SKM-1 treated with dmso at 0.1 percent for 144 hours (cell line): ENCODE data around the gene SPPL2A.
A peak's percentile ranks its signal among the peaks of the same experiment; 100 is the strongest.
"Not testable (repeated sequence)": the region's sequence is repeated elsewhere in the genome, so short reads cannot be mapped to it uniquely, and the experiment has no call there.

Experiments used
- DNase-seq: peaks from one replicate; lab custom pipeline; 2025; ENCODE audit not compliant: unreplicated experiment; lab: John Stamatoyannopoulos, UW

Gene SPPL2A

GRCh38 chr15:50765195-50765967 is at the start of gene SPPL2A:
TSS of gene SPPL2A (minus strand) at chr15:50765706. CDS start at chr15:50765533, 173 bp downstream.
- DNase-seq, result peak; percentile 75

DNA sequence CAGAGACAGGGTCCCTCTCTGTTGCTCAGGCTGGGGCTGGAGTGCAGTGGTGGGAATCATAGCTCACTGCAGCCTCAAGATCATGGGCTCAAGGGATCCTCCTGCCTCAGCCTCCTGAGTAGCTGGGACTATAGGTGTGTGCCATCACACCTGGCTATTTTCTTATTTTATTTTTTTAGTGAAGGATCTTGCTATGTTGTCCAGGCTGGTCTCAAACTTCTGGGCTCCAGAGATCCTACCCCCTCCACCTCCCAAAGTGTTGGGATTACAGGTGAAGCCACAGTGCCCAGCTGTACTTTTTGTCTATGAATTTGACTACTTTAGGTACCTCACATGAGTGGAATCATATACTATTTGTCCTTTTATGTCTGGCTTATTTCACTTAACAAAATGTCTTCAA is 49.1 kb upstream of the SPPL2A start:
- no peak for DNase-seq

- no peak for DNase-seq
These were observed 48.4 kb upstream of the SPPL2A start for GRCh38 chr15:50813865-50814264.

GRCh38 chr15:50813089-50813488 is 47.6 kb upstream of the SPPL2A start:
- DNase-seq, result no peak

DNA sequence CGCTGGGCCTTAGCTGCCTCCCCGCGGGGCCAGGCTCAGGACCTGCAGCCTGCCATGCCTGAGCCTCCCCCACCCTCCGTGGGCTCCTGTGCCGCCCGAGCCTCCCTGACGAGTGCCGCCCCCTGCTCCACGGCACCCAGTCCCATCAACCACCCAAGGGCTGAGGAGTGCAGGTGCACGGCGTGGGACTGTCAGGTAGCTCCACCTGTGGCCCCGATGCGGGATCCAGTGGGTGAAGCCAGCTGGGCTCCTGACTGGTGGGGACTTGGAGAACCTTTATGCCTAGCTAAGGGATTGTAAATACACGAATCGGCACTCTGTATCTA is 46.6 kb upstream of the SPPL2A start:
- not testable (repeated sequence) for DNase-seq

- DNase-seq, result not testable (repeated sequence)
These were observed 46.1 kb upstream of the SPPL2A start for GRCh38 chr15:50811461-50812180.

GRCh38 chr15:50810128-50810527 is 44.6 kb upstream of the SPPL2A start:
- DNase-seq, result no peak

- no peak for DNase-seq
These were observed 43.2 kb upstream of the SPPL2A start for GRCh38 chr15:50808728-50809127.

- DNase-seq, result no peak
These were observed 38.1 kb upstream of the SPPL2A start for GRCh38 chr15:50803479-50804180.

- DNase-seq, result no peak
These were observed 35.2 kb upstream of the SPPL2A start for GRCh38 chr15:50800715-50801114.

- DNase-seq, result no peak
These were observed 33.2 kb upstream of the SPPL2A start for GRCh38 chr15:50798684-50799083.

- DNase-seq, result no peak
These were observed 32.4 kb upstream of the SPPL2A start for GRCh38 chr15:50797926-50798325.

GRCh38 chr15:50791486-50791885 is 26.0 kb upstream of the SPPL2A start:
- no peak for DNase-seq

GRCh38 chr15:50790778-50791453 is 25.4 kb upstream of the SPPL2A start:
- no peak for DNase-seq

GRCh38 chr15:50786871-50787270 is 21.4 kb upstream of the SPPL2A start:
- DNase-seq, result no peak

DNA sequence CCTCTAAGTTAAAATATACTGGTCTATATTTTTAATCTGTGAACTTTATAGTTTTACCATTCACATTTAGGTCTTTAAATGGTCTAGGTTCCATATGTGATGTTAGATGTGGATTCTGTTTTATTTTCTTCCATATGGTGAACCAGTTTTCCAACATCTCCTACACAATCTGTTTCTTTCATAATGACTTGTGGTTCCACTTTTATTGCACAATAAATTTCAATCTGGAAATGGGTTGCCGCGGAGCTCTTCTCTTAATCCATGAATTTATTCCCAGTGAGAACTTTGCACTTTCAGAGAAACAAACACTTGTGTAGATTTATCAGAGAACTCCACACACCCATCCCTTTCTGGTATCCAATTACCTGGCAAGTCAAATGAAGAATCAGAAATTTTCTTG is 20.9 kb upstream of the SPPL2A start:
- no peak for DNase-seq

GRCh38 chr15:50783895-50784294 is 18.4 kb upstream of the SPPL2A start:
- no peak for DNase-seq

DNA sequence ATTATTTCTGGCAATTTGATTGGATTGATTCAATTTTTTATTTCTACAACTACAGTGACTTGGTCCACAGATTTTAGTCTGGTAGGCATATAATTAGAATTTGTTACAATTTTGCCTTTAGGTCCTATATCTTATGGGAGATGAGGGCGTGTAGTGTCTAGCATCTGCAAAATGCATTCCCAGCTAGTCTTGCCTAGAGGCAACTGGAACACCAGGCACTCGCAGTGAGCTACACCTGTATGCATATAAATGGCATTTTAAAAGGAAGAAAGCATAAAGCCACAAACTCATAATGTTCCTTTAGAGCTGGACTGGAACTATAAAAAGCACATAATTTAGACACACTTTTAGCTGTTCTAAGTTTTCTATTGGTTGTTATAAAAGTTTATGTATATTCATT is 17.9 kb upstream of the SPPL2A start:
- DNase-seq, result no peak

DNA sequence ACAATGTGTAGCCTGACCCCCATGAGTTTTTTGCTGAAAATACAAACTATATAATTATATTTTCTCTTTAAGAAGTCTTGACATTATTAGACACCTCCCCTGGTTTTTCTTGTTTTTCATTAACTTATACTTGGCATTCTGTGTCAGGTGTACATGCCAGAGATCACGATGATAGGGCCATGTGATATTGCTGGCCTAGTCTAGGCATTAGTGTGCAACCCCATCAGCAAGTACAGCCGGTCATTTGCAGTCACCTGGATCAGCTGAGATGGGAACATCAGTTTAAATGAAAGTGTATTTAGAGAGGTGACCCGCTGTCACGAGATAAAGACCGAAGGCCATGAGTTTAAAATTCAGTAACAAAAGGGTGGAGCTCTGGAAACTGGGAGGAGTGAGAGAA is 12.6 kb upstream of the SPPL2A start:
- no peak for DNase-seq

DNA sequence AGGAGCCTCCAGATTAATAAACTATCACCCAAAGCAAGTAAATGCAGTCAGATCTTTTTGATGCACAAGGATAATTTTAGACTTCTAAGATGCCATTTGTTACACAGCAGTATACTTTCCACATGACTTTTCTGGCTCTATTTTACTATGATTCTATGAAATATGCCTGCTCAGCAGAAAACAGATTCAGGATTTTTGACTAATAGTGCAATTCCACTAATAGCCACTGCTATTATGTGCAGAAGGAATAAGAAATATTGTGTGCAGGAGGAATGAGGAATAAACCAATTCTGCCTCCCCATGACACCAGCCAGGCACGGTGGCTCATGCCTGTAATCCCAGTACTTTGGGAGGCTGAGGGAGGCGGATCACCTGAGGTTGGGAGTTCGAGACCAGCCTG is 11.5 kb upstream of the SPPL2A start:
- DNase-seq, result no peak

- no peak for DNase-seq
These were observed 8.9 kb upstream of the SPPL2A start for GRCh38 chr15:50774450-50774849.
